T47D (cell line): ENCODE measurements around the gene COL5A3.

ENCODE experiments used
- DNase-seq, 2 experiments: peaks; one replicate each; pipeline versions ENCODE4 v3.0.0 to v3.0.0-alpha.2; 2011 to 2012; ENCODE audit warnings: low read depth in 1 of 2, low spot score in 1 of 2
- JUND ChIP-seq: IDR thresholded peaks from 2 replicates; pipeline ENCODE4 v1.6.1; 2012; ENCODE audit warnings: low read depth
- in situ Hi-C: cut with HindIII; loops from 2 replicates; pipeline ENCODE4 v1.10.0; 2016; ENCODE audit warnings: low sequenced_read_pairs, low pct_unique_long_range_greater_than_20kb

Gene COL5A3

GRCh38 chr19:10006752-10007323 is 3.5 kb downstream of the COL5A3 start:
- TF ChIP-seq JUND = no peak
- no peak for DNase-seq
- in situ Hi-C loops = no loop called here

GRCh38 chr19:10006335-10006708 is 4.0 kb downstream of the COL5A3 start:
- DNase-seq = no peak
- in situ Hi-C loops = no loop called here
- no peak for TF ChIP-seq JUND

GRCh38 chr19:10005632-10006334 is 4.5 kb downstream of the COL5A3 start:
- DNase-seq = no peak
- no peak for TF ChIP-seq JUND
- in situ Hi-C loops = no loop called here

- in situ Hi-C loops = no loop called here
- TF ChIP-seq JUND = no peak
- no peak for DNase-seq
Measured at GRCh38 chr19:10004617-10005016, 5.7 kb downstream of the COL5A3 start.

GRCh38 chr19:10003271-10003670 is 7.0 kb downstream of the COL5A3 start:
- in situ Hi-C loops = no loop called here
- TF ChIP-seq JUND = no peak
- no peak for DNase-seq

- peak in 1 of 2 experiments; percentile 17 for DNase-seq
- no peak for TF ChIP-seq JUND
- in situ Hi-C loops = no loop called here
Measured at GRCh38 chr19:10001899-10002298, 8.4 kb downstream of the COL5A3 start.

GRCh38 chr19:10000171-10000826 is 10.0 kb downstream of the COL5A3 start:
- in situ Hi-C loops = no loop called here
- peak; percentile 51 to 60 for DNase-seq
- no peak for TF ChIP-seq JUND

GRCh38 chr19:9996541-9996940 is 13.8 kb downstream of the COL5A3 start:
- no peak for DNase-seq
- TF ChIP-seq JUND = no peak
- in situ Hi-C loops = no loop called here

- in situ Hi-C loops = no loop called here
- DNase-seq = no peak
- TF ChIP-seq JUND = no peak
Measured at GRCh38 chr19:9995999-9996398, 14.3 kb downstream of the COL5A3 start.

GRCh38 chr19:9995084-9995483 is 15.2 kb downstream of the COL5A3 start:
- TF ChIP-seq JUND = no peak
- in situ Hi-C loops = no loop called here
- DNase-seq = no peak

GRCh38 chr19:9991425-9992191 is 18.7 kb downstream of the COL5A3 start:
- no peak for TF ChIP-seq JUND
- in situ Hi-C loops = no loop called here

GRCh38 chr19:9989504-9989903 is 20.8 kb downstream of the COL5A3 start:
- TF ChIP-seq JUND = no peak
- in situ Hi-C loops = no loop called here
- no peak for DNase-seq

More at GRCh38 chr19:9991425-9992191, 18.7 kb downstream of the COL5A3 start:
- DNase-seq = no peak
